Chondrocyte (in vitro differentiated cells): Measurements from ENCODE around the gene WDR76. TPM values are rescaled to one million over a fixed set of nuclear protein-coding genes. Genes with fewer than 3 reads are reported as not detected.

Experiments
- DNase-seq: peaks from one replicate; pipeline ENCODE4 v3.0.0; 2021; ENCODE audit warnings: mixed read lengths, low spot score
- H3K27ac Mint-ChIP-seq: one replicate; pipeline ENCODE4 v1.8.0; 2021; ENCODE audit warnings: mild to moderate bottlenecking, moderate library complexity, mixed read lengths; ENCODE audit not compliant: unreplicated experiment
- H3K27me3 Mint-ChIP-seq: 2 replicates; pipeline ENCODE4 v1.8.0; 2021; ENCODE audit warnings: low read depth, mixed read lengths
- H3K36me3 Mint-ChIP-seq: 2 replicates; pipeline ENCODE4 v1.8.0; 2021; ENCODE audit warnings: low read depth, mixed read lengths
- H3K4me1 Mint-ChIP-seq: 2 replicates; pipeline ENCODE4 v1.8.0; 2021; ENCODE audit warnings: low read depth, mild to moderate bottlenecking, mixed read lengths
- H3K4me3 Mint-ChIP-seq: one replicate; pipeline ENCODE4 v1.8.0; 2021; ENCODE audit warnings: mild to moderate bottlenecking, moderate library complexity, mixed read lengths; ENCODE audit not compliant: unreplicated experiment
- H3K9me3 Mint-ChIP-seq: 2 replicates; pipeline ENCODE4 v1.8.0; 2021; ENCODE audit warnings: low read depth, mixed read lengths
- microRNA-seq: library from miRNA; unstranded; fragments of <30 nt; microRNA quantifications from one replicate; pipeline ENCODE4 v1.2.0, GENCODE V29; 2020; ENCODE audit warnings: borderline number of aligned reads
- total RNA-seq: library from RNA; stranded (reverse); gene quantifications from 3 replicates; pipeline ENCODE4 v1.2.1, GENCODE V29; 2021
- TF ChIP-seq, protein P1 (sequence below): fragments of 200-600 bp; sonication (generic); IDR thresholded peaks from 2 replicates; pipeline ENCODE4 v1.5.0; 2021; ENCODE audit warnings: antibody characterized with exemption, mild to moderate bottlenecking, moderate library complexity

The WDR76 gene
- total RNA-seq, 1 donor from 2014 or later, result 6.1 TPM

DNA sequence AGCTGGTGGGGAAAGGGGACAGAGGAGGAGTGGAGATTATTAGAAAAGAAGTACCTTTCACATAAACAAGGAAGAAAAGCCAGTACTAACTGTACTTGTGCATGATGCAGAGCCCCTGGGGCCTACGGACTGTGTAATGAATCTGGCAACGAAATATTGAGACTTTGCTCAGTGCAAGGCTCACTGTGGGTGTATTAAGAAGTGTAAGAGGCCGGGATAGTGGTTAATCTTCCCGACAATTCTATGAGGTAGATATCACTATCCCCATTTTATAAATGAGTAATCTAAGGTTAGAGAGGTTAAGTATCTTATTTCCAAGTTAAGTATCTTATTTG is 89.5 kb downstream of the WDR76 start:
- no peaks in the 10 kb centered on the region for H3K9me3 Mint-ChIP-seq
- no peak overlapping the region for H3K27ac Mint-ChIP-seq
- no peak for DNase-seq
- no peaks in the 10 kb centered on the region for H3K27me3 Mint-ChIP-seq
- peaks cover 49% of the 10 kb centered on the region for H3K4me1 Mint-ChIP-seq
- TF ChIP-seq, protein P1, sequence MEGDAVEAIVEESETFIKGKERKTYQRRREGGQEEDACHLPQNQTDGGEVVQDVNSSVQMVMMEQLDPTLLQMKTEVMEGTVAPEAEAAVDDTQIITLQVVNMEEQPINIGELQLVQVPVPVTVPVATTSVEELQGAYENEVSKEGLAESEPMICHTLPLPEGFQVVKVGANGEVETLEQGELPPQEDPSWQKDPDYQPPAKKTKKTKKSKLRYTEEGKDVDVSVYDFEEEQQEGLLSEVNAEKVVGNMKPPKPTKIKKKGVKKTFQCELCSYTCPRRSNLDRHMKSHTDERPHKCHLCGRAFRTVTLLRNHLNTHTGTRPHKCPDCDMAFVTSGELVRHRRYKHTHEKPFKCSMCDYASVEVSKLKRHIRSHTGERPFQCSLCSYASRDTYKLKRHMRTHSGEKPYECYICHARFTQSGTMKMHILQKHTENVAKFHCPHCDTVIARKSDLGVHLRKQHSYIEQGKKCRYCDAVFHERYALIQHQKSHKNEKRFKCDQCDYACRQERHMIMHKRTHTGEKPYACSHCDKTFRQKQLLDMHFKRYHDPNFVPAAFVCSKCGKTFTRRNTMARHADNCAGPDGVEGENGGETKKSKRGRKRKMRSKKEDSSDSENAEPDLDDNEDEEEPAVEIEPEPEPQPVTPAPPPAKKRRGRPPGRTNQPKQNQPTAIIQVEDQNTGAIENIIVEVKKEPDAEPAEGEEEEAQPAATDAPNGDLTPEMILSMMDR, result no peak
- H3K4me3 Mint-ChIP-seq, result no peak overlapping the region
- peaks cover 1% of the 10 kb centered on the region for H3K36me3 Mint-ChIP-seq

Small RNA genes within 50 kb of the gene (microRNA-seq; reads per million reads assigned to microRNA genes)
- not detected for gene MIR1282

Other genes with a start within 250 kb of the WDR76 start
- 30.4 to 39.4 TPM (median 31.6 TPM) in 3 replicates for gene PPIP5K1, start 236.8 kb upstream of the WDR76 start, total RNA-seq
- not detected in 3 replicates for gene CKMT1B, start 233.0 kb upstream of the WDR76 start, total RNA-seq
- 0.20 to 0.87 TPM (median 0.85 TPM) in 3 replicates for gene STRC, start 208.2 kb upstream of the WDR76 start, total RNA-seq
- gene CATSPER2, start 178.2 kb upstream of the WDR76 start, total RNA-seq, result 1.6 to 3.6 TPM (median 3.1 TPM) in 3 replicates
- gene CKMT1A, start 133.1 kb upstream of the WDR76 start, total RNA-seq, result not detected in 3 replicates
- gene PDIA3, start 80.6 kb upstream of the WDR76 start, total RNA-seq, result 532 to 1,033 TPM (median 544 TPM) in 3 replicates
- 3.3 to 8.6 TPM (median 3.6 TPM) in 3 replicates for gene ELL3, start 50.0 kb upstream of the WDR76 start, total RNA-seq
- 1,300 to 1,502 TPM (median 1,498 TPM) in 3 replicates for gene SERF2, start 34.7 kb upstream of the WDR76 start, total RNA-seq
- not detected in 3 replicates for gene SERINC4, start 26.8 kb upstream of the WDR76 start, total RNA-seq
- gene HYPK, start 26.4 kb upstream of the WDR76 start, total RNA-seq, result 7.9 to 26.1 TPM (median 9.9 TPM) in 3 replicates
- gene MFAP1, start 2.3 kb upstream of the WDR76 start, total RNA-seq, result 26.2 to 35.0 TPM (median 26.3 TPM) in 3 replicates